Stimulated activated memory B cell treated with anti-CD40 and anti-IgM and Interleukin-4, amounts not matched to agents 10 μg/mL and 1 μg/mL and 100 μg/mL, for 72 hours (primary cell): ENCODE data around the gene GCNT4.
"Not testable (repeated sequence)": the region's sequence is repeated elsewhere in the genome, so short reads cannot be mapped to it uniquely, and the experiment has no call there.

Experiments used
- ATAC-seq: fragments of 150-1000 bp; cut with Tn5 transposase; 2 replicates; pipeline ENCODE4 v1.10.0; 2021
- H3K27ac Mint-ChIP-seq: one replicate; pipeline ENCODE4 v1.8.0; 2022; ENCODE audit warnings: mild to moderate bottlenecking, mixed read lengths
- H3K27me3 Mint-ChIP-seq: one replicate; pipeline ENCODE4 v1.8.0; 2022; ENCODE audit warnings: mixed read lengths
- H3K36me3 Mint-ChIP-seq: one replicate; pipeline ENCODE4 v1.8.0; 2022; ENCODE audit warnings: mixed read lengths
- H3K4me1 Mint-ChIP-seq: one replicate; pipeline ENCODE4 v1.8.0; 2022; ENCODE audit warnings: mixed read lengths
- H3K4me3 Mint-ChIP-seq: one replicate; pipeline ENCODE4 v1.8.0; 2022; ENCODE audit warnings: mild to moderate bottlenecking, moderate library complexity, mixed read lengths
- H3K9me3 Mint-ChIP-seq: one replicate; pipeline ENCODE4 v1.8.0; 2022; ENCODE audit warnings: mixed read lengths

GCNT4 gene

GRCh38 chr5:75052192-75053053 lies at the start of gene GCNT4:
GCNT4 (minus strand) TSS chr5:75052558; CDS start chr5:75030037, 22,521 bp downstream.
- no peak within 1 kb of the TSS for H3K27ac Mint-ChIP-seq
- peaks cover 19% of the 10 kb centered on the region for H3K4me1 Mint-ChIP-seq
- peak; percentile 42 for ATAC-seq
- H3K4me3 Mint-ChIP-seq: peak within 1 kb of the TSS; percentile 72
- peaks cover 69% of the 10 kb centered on the region for H3K27me3 Mint-ChIP-seq
- H3K9me3 Mint-ChIP-seq: no peaks in the 10 kb centered on the region
- H3K36me3 Mint-ChIP-seq: no peaks in the 10 kb centered on the region

GRCh38 chr5:75095956-75096355 lies 43.6 kb upstream of the GCNT4 start:
- not testable (repeated sequence) for ATAC-seq, H3K4me3 Mint-ChIP-seq, H3K36me3 Mint-ChIP-seq, H3K27me3 Mint-ChIP-seq, H3K9me3 Mint-ChIP-seq, H3K4me1 Mint-ChIP-seq, H3K27ac Mint-ChIP-seq

DNA sequence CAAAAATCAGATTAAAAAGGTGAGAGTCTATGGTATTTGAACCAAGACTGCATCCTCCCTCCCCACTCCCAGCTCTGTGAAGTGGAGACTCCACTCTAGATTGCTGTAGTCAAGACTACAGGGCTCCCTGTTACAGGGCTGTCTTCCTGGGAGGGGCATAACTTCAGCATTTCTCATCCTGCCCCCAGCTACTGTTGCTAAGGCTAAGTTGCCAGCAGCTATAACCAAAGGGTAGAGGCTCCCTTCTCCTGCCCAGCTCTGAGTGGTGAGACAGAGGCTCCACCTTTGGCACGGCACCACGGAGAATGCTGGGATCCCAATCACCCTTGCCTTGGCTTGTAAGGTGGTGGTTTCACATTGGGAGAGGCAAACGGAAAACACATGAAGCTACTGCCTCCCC lies 39.2 kb upstream of the GCNT4 start:
- Mint-ChIP-seq H3K9me3 (no peaks in the 10 kb centered on the region), H3K27ac (no peak overlapping the region), H3K36me3 (no peaks in the 10 kb centered on the region), H3K4me3 (no peak overlapping the region), H3K4me1 (no peaks in the 10 kb centered on the region), H3K27me3 (peaks cover 13% of the 10 kb centered on the region)
- ATAC-seq: no peak

DNA sequence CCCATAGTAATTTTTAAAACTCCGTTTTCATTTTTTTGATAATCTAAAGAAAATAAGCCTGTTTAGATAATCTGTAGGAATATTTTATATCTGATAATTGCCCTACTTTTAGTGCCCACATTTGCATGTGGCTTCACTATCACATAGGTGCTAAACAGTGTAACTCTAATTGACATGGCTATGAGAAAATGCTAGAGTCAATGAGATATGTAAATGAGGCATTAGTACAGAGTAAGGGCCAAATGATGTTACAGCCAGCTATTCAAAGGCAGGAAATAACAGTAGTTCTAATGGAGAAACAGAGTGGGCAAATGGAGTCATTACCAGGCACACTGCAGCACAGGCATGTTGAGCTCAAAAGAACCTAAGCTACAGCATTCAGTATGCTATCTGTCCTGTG lies 37.3 kb upstream of the GCNT4 start:
- Mint-ChIP-seq H3K27ac (no peak overlapping the region), H3K4me1 (no peaks in the 10 kb centered on the region), H3K9me3 (no peaks in the 10 kb centered on the region), H3K27me3 (peaks cover 16% of the 10 kb centered on the region), H3K36me3 (no peaks in the 10 kb centered on the region), H3K4me3 (no peak overlapping the region)
- no peak for ATAC-seq

- no peaks in the 10 kb centered on the region for H3K4me1 Mint-ChIP-seq
- H3K27me3 Mint-ChIP-seq: peaks cover 16% of the 10 kb centered on the region
- no peak overlapping the region for H3K4me3 Mint-ChIP-seq
- no peak overlapping the region for H3K27ac Mint-ChIP-seq
- no peaks in the 10 kb centered on the region for H3K9me3 Mint-ChIP-seq
- no peaks in the 10 kb centered on the region for H3K36me3 Mint-ChIP-seq
- no peak for ATAC-seq
These were observed 36.8 kb upstream of the GCNT4 start for GRCh38 chr5:75089137-75089536.

GRCh38 chr5:75088648-75089047 lies 36.3 kb upstream of the GCNT4 start:
- no peaks in the 10 kb centered on the region for H3K36me3 Mint-ChIP-seq
- no peaks in the 10 kb centered on the region for H3K4me1 Mint-ChIP-seq
- H3K4me3 Mint-ChIP-seq: no peak overlapping the region
- H3K9me3 Mint-ChIP-seq: no peaks in the 10 kb centered on the region
- no peak overlapping the region for H3K27ac Mint-ChIP-seq
- no peak for ATAC-seq
- peaks cover 20% of the 10 kb centered on the region for H3K27me3 Mint-ChIP-seq

GRCh38 chr5:75081510-75081909 lies 29.2 kb upstream of the GCNT4 start:
- Mint-ChIP-seq H3K27ac (no peak overlapping the region), H3K4me3 (no peak overlapping the region), H3K36me3 (no peaks in the 10 kb centered on the region), H3K27me3 (peaks cover 10% of the 10 kb centered on the region), H3K9me3 (no peaks in the 10 kb centered on the region), H3K4me1 (no peaks in the 10 kb centered on the region)
- ATAC-seq: no peak

- not testable (repeated sequence) for H3K36me3 Mint-ChIP-seq, H3K9me3 Mint-ChIP-seq, H3K4me3 Mint-ChIP-seq, H3K4me1 Mint-ChIP-seq, H3K27ac Mint-ChIP-seq, ATAC-seq, H3K27me3 Mint-ChIP-seq
These were observed 27.0 kb upstream of the GCNT4 start for GRCh38 chr5:75079346-75079745.

GRCh38 chr5:75078027-75078426 lies 25.7 kb upstream of the GCNT4 start:
- no peak overlapping the region for H3K4me3 Mint-ChIP-seq
- no peak for ATAC-seq
- H3K9me3 Mint-ChIP-seq: no peaks in the 10 kb centered on the region

GRCh38 chr5:75072061-75072460 lies 19.7 kb upstream of the GCNT4 start:
- H3K4me1 Mint-ChIP-seq: no peaks in the 10 kb centered on the region
- H3K27ac Mint-ChIP-seq: no peak overlapping the region
- H3K4me3 Mint-ChIP-seq: no peak overlapping the region
- H3K27me3 Mint-ChIP-seq: peaks cover 9% of the 10 kb centered on the region
- ATAC-seq: no peak
- no peaks in the 10 kb centered on the region for H3K36me3 Mint-ChIP-seq
- H3K9me3 Mint-ChIP-seq: no peaks in the 10 kb centered on the region

More at GRCh38 chr5:75078027-75078426, 25.7 kb upstream of the GCNT4 start:
- H3K27ac Mint-ChIP-seq: no peak overlapping the region
- no peaks in the 10 kb centered on the region for H3K4me1 Mint-ChIP-seq
- no peaks in the 10 kb centered on the region for H3K36me3 Mint-ChIP-seq
- no peaks in the 10 kb centered on the region for H3K27me3 Mint-ChIP-seq

DNA sequence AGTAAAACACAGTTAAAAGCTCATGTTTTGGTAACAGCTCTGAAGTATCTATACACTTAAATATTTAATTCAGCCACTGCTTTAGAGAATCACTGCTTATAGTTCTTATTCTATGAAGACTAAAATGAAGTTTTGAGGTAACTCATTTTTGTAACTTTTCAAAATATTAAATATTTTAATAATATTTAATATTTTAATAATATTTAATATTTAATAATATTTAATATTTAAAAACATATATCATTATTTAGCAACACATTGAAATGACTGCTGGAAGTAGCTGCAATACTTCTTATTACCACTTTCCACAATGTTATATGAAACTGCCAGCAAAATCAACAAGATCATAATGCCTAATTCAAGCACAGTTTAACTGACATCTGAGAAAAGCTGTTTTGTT lies 18.7 kb upstream of the GCNT4 start:
- no peak overlapping the region for H3K4me3 Mint-ChIP-seq
- no peak for ATAC-seq
- H3K27me3 Mint-ChIP-seq: peaks cover 9% of the 10 kb centered on the region
- no peaks in the 10 kb centered on the region for H3K36me3 Mint-ChIP-seq
- H3K4me1 Mint-ChIP-seq: no peaks in the 10 kb centered on the region
- no peaks in the 10 kb centered on the region for H3K9me3 Mint-ChIP-seq
- no peak overlapping the region for H3K27ac Mint-ChIP-seq

- Mint-ChIP-seq H3K36me3 (no peaks in the 10 kb centered on the region), H3K4me3 (no peak overlapping the region), H3K4me1 (no peaks in the 10 kb centered on the region), H3K27ac (no peak overlapping the region), H3K9me3 (no peaks in the 10 kb centered on the region), H3K27me3 (peaks cover 4% of the 10 kb centered on the region)
- ATAC-seq: no peak
These were observed 15.1 kb upstream of the GCNT4 start for GRCh38 chr5:75067434-75067833.

- no peaks in the 10 kb centered on the region for H3K4me1 Mint-ChIP-seq
These were observed 10.7 kb upstream of the GCNT4 start for GRCh38 chr5:75062925-75063531.

DNA sequence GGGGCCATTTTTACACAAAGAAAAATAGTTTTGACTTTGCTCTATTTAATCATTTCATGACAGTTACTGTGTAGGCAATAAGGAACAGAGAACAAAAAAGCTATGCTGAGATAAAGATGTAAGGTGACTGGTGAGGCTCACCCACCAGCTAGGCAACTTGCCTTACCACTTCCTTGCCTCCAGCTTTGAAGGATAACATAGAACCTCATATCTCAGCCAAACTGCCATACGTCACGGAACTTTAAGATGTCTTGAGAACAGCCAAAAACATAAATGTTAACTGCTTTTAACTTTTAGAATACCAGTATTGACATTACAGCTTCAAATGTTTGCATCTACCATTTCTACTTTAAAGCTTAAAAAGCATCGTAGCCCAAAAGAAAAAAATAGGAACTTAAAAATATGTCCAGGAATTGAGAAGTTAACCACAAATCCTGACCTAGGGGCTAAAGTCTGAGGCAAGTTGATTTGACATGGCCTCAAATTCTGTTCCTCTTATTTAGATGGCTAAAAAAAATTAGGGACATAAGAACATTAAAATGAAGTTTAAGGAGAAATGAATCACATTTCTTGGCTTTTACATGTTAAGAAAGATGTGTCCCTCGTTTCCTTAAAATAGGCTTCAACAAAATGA lies 7.7 kb upstream of the GCNT4 start:
- ATAC-seq: no peak
- no peaks in the 10 kb centered on the region for H3K36me3 Mint-ChIP-seq
- H3K9me3 Mint-ChIP-seq: no peaks in the 10 kb centered on the region
- H3K27ac Mint-ChIP-seq: no peak overlapping the region
- no peaks in the 10 kb centered on the region for H3K4me1 Mint-ChIP-seq
- no peak overlapping the region for H3K4me3 Mint-ChIP-seq
- H3K27me3 Mint-ChIP-seq: peaks cover 24% of the 10 kb centered on the region

More at GRCh38 chr5:75062925-75063531, 10.7 kb upstream of the GCNT4 start:
- no peaks in the 10 kb centered on the region for H3K9me3 Mint-ChIP-seq
- H3K36me3 Mint-ChIP-seq: no peaks in the 10 kb centered on the region
- no peak for ATAC-seq
- H3K27me3 Mint-ChIP-seq: no peaks in the 10 kb centered on the region
- no peak overlapping the region for H3K27ac Mint-ChIP-seq
- H3K4me3 Mint-ChIP-seq: no peak overlapping the region

- Mint-ChIP-seq H3K36me3 (no peaks in the 10 kb centered on the region), H3K4me1 (no peaks in the 10 kb centered on the region), H3K9me3 (no peaks in the 10 kb centered on the region), H3K4me3 (no peak overlapping the region), H3K27me3 (peaks cover 33% of the 10 kb centered on the region), H3K27ac (no peak overlapping the region)
- no peak for ATAC-seq
These were observed 6.7 kb upstream of the GCNT4 start for GRCh38 chr5:75058986-75059535.
